ENCODE measurements around the gene ABHD16B.

Gene ABHD16B

GRCh38 chr20:63900413-63900812, 39.1 kb downstream of the ABHD16B start:
- Mint-ChIP-seq H3K4me3 (no peak overlapping the region), H3K9me3 (ENCODE audit: low read depth) (no peaks in the 10 kb centered on the region), H3K27me3 (no peaks in the 10 kb centered on the region), H3K4me1 (ENCODE audit: low read depth) (peaks cover 72% of the 10 kb centered on the region), H3K27ac (peak overlapping the region; percentile 46), H3K36me3 (peaks cover 2% of the 10 kb centered on the region)

GRCh38 chr20:63903796-63904561, 42.7 kb downstream of the ABHD16B start:
- H3K27ac Mint-ChIP-seq, result peak overlapping the region; percentile 28
- H3K4me1 Mint-ChIP-seq (ENCODE audit: low read depth), result peaks cover 50% of the 10 kb centered on the region
- peak overlapping the region; percentile 32 for H3K4me3 Mint-ChIP-seq
- H3K27me3 Mint-ChIP-seq, result no peaks in the 10 kb centered on the region
- no peaks in the 10 kb centered on the region for H3K36me3 Mint-ChIP-seq
- H3K9me3 Mint-ChIP-seq (ENCODE audit: low read depth), result no peaks in the 10 kb centered on the region

GRCh38 chr20:63908008-63908682, 46.8 kb downstream of the ABHD16B start:
- peaks cover 41% of the 10 kb centered on the region for H3K4me1 Mint-ChIP-seq (ENCODE audit: low read depth)
- no peaks in the 10 kb centered on the region for H3K36me3 Mint-ChIP-seq
- H3K9me3 Mint-ChIP-seq (ENCODE audit: low read depth), result no peaks in the 10 kb centered on the region
- no peak overlapping the region for H3K4me3 Mint-ChIP-seq
- H3K27ac Mint-ChIP-seq, result no peak overlapping the region
- no peaks in the 10 kb centered on the region for H3K27me3 Mint-ChIP-seq

- Mint-ChIP-seq H3K27ac (no peak overlapping the region), H3K9me3 (ENCODE audit: low read depth) (no peaks in the 10 kb centered on the region), H3K4me1 (ENCODE audit: low read depth) (peaks cover 32% of the 10 kb centered on the region), H3K27me3 (no peaks in the 10 kb centered on the region), H3K4me3 (no peak overlapping the region), H3K36me3 (peaks cover under 1% of the 10 kb centered on the region)
Measured at GRCh38 chr20:63911176-63911575, 49.9 kb downstream of the ABHD16B start.
